Measurements from ENCODE around the gene KDM2A.

- no peak; the same call in 1 of the 2 replicates for TF ChIP-seq CTCF (tag by site-specific recombination; IDR thresholded peaks at IDR 0.05)
- no peak for TF ChIP-seq ZNF24 (tag by site-specific recombination; IDR thresholded peaks at IDR 0.05)
Observed at GRCh38 chr11:67277231-67277961, 158.3 kb downstream of the KDM2A start.
